ENCODE data around the gene PDZD2. TPM values are rescaled to one million over a fixed set of nuclear protein-coding genes. Genes with fewer than 3 reads are reported as not detected.

The PDZD2 gene
- total RNA-seq, 1 donor from 2014 or later: 4.3 TPM

DNA sequence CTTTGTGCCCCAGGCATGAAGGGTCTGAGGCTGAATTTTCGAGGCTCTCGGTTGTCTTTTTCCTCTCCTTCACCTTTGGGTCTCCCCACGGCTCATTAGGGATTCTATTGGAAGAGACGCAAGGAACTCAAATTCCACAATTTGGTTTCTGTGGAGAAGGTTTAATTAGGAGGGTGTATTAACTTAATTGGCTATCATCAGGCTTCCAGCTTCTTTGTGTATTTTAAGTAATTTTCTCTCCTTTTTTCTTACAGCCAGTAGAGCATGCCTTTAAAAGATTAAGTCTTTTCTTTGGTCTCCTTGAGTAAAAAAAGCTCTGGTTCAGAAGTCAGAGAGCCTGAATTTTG is 115.4 kb downstream of the PDZD2 start:
- TF ChIP-seq CTCF (conservative IDR thresholded peaks at IDR 0.05): no peak
- no peaks in the 10 kb centered on the region for H3K27me3 Mint-ChIP-seq
- DNase-seq (ENCODE audit: extremely low spot score, unreplicated experiment): no peak

GRCh38 chr5:31754741-31755675 is 116.1 kb downstream of the PDZD2 start:
- H3K4me1 Mint-ChIP-seq (ENCODE audit: unreplicated experiment): peaks cover 26% of the 10 kb centered on the region
- DNase-seq (ENCODE audit: extremely low spot score, unreplicated experiment): no peak
- no peaks in the 10 kb centered on the region for H3K36me3 Mint-ChIP-seq
- H3K9me3 Mint-ChIP-seq: no peaks in the 10 kb centered on the region
- no peak overlapping the region for H3K4me3 Mint-ChIP-seq
- H3K27me3 Mint-ChIP-seq: no peaks in the 10 kb centered on the region
- no peak for TF ChIP-seq CTCF (conservative IDR thresholded peaks at IDR 0.05)
- no peak overlapping the region for H3K27ac Mint-ChIP-seq

More for the DNA sequence above, 115.4 kb downstream of the PDZD2 start:
- H3K4me1 Mint-ChIP-seq (ENCODE audit: unreplicated experiment): peaks cover 26% of the 10 kb centered on the region
- no peak overlapping the region for H3K4me3 Mint-ChIP-seq
- H3K36me3 Mint-ChIP-seq: no peaks in the 10 kb centered on the region
- no peak overlapping the region for H3K27ac Mint-ChIP-seq
- H3K9me3 Mint-ChIP-seq: no peaks in the 10 kb centered on the region

DNA sequence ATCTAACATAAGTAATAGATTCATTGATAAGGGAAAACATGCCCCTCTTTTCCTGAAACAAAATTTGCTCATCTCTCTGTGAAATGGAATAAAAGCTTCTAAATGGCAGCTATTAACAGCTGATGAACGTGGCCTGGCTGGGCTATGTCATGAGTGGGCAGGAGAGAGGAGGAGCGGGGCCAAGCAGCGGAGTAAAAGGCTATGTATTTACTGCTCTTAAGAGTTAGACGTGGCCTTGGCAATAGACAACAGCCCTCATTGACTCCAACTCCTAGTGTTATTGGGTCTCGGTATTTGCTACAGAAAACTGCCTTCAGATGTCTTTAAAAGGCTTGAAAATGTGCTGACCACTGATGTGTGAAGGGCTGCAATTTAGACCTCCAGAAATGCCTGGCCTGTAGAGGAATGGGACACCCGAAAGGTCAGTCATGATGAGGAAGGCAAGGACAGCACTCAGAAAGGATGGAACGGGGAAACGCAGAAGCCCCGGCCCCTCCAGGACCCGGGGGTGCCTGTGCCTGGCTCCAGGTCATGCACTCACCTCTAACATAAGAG is 116.8 kb downstream of the PDZD2 start:
- Mint-ChIP-seq H3K36me3 (no peaks in the 10 kb centered on the region), H3K4me1 (ENCODE audit: unreplicated experiment) (peaks cover 21% of the 10 kb centered on the region), H3K27me3 (no peaks in the 10 kb centered on the region)

DNA sequence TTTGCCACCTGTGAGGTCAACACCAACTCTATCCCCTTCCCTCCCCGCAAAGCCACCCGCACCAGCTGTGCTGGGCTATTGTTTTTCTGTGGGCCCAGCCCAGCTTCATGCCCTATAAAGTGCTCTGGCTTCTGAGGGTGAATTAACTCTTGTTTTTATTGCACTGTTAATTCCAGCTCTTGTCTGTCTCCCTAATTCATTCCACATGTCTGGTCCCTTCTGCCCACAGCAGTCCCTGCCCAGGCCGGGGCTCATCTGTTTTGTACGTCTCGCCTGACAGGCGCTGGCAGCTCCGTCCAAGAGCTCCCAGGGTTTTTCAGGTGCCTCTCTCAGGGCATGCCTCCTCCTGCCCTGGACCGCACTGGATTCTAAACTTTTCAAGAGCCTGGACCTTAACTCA is 118.9 kb downstream of the PDZD2 start:
- Mint-ChIP-seq H3K4me1 (ENCODE audit: unreplicated experiment) (peaks cover 21% of the 10 kb centered on the region), H3K36me3 (no peaks in the 10 kb centered on the region)

More for the DNA sequence above, 116.8 kb downstream of the PDZD2 start:
- no peak for TF ChIP-seq CTCF (conservative IDR thresholded peaks at IDR 0.05)
- no peak for DNase-seq (ENCODE audit: extremely low spot score, unreplicated experiment)
- Mint-ChIP-seq H3K9me3 (peaks cover 4% of the 10 kb centered on the region), H3K4me3 (no peak overlapping the region), H3K27ac (no peak overlapping the region)

DNA sequence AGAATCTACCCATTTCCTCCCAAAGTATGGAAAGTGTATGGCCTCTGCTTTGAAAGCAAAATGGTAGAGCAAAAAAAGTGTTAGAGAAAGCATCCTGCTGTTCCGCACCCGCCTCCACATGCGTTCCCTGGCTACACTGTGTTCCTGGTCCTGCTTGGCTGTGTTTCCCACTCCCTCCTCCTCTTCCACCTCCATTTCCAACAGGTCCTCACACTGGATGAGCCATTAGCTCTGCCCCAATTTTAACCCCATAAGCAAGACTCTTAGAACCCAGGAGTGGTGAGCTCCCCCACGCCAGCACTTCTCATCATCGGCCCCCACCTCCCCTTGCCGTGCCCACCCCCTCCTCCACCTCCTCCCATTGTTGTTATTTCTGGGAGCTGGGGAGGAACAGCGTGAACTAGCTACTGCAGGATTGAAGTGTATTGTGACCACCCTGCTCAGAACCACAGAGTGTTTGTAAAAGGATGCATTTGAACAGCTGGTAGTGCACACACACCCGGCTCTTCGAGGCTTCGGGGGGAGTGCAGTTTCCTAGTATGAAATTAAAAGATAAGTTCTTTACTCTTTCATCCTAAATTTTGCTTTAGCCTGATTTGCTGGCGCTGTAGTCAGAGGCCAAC is 120.0 kb downstream of the PDZD2 start:
- no peak overlapping the region for H3K4me3 Mint-ChIP-seq
- H3K27ac Mint-ChIP-seq: no peak overlapping the region
- no peaks in the 10 kb centered on the region for H3K36me3 Mint-ChIP-seq
- no peaks in the 10 kb centered on the region for H3K27me3 Mint-ChIP-seq
- H3K4me1 Mint-ChIP-seq (ENCODE audit: unreplicated experiment): peaks cover 21% of the 10 kb centered on the region
- no peak for DNase-seq (ENCODE audit: extremely low spot score, unreplicated experiment)
- TF ChIP-seq CTCF (conservative IDR thresholded peaks at IDR 0.05): no peak
- peaks cover 4% of the 10 kb centered on the region for H3K9me3 Mint-ChIP-seq

More for the DNA sequence above, 118.9 kb downstream of the PDZD2 start:
- Mint-ChIP-seq H3K27ac (no peak overlapping the region), H3K9me3 (peaks cover 4% of the 10 kb centered on the region), H3K27me3 (no peaks in the 10 kb centered on the region), H3K4me3 (no peak overlapping the region)
- DNase-seq (ENCODE audit: extremely low spot score, unreplicated experiment): no peak
- TF ChIP-seq CTCF (conservative IDR thresholded peaks at IDR 0.05): no peak
